ENCODE results near the gene ZNF407.

The ZNF407 gene

DNA sequence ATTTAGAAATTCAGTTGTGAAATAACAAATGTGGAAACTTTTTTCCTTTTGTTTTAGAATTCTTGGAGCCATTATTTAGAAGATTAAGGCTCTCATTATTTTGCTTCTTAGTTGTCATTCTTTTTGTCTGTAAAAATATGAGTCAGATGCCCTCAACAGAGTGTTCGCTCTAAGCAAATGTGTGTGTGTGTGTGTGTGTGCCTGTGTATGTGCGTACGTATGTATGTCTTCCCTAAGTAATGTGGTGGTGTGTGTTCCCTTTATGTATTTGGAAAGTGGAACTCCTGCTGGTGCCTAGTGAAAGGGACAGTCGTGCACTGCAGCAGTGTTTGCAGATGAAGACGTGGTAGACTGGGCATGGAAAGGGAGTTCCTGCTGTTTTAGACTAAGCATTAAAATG lies 27.5 kb downstream of the ZNF407 start:
- DNase-seq (ENCODE audit: low read depth in 2 of 2): no peak

DNA sequence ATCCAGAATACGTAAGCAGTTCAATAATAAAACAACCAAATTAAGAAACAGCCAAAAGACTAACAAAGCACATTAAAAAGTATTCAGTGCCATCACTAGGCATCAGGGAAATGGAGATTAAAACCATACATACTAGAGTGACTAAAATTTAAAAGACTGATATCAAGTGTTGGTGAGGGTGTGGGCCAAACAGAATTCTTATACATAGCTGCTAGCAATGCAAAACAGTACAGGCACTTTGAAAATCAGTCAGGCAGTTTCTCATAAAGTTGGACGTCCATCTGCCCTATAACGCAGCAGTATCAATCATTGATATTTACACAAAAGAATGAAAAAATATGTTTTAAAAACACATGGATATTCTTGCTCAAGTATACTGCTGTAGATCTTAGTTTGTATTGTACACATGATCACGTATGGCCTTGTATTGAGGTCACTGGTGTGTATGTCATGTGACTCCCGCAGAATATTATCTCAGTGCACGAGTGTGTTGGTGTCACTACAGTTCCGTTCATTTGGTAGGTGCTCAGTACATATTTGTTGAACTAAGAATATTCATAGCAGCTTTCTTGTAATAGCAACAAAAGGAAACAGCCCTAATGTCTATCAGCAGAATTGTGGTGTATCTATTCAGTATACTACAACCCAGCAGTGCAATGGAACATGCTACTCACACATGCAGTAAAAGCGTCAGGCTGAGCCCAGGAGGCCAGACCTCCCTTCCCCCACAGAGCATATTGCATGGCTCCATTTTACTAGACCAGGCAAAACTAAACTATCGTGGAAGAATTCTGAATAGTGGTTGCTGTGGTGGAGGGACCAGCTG lies 28.6 kb downstream of the ZNF407 start:
- no peak for DNase-seq (ENCODE audit: low read depth in 2 of 2)

DNA sequence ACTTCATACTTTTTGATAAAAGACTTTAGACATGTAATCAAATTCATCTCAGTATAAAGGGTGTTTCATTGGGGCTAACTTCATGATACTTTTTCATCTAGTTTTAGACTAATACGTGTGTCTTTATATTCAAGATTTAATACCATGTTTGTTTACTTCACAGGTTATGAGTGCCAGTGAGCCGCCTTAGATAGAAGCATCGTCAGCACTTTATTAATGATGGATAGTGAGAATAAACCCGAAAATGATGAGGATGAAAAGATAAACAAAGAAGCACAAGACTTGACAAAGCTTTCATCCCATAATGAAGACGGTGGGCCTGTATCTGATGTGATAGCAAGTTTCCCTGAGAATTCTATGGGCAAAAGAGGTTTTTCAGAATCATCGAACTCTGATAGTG lies 33.1 kb downstream of the ZNF407 start:
- no peak for DNase-seq (ENCODE audit: low read depth in 2 of 2)

DNA sequence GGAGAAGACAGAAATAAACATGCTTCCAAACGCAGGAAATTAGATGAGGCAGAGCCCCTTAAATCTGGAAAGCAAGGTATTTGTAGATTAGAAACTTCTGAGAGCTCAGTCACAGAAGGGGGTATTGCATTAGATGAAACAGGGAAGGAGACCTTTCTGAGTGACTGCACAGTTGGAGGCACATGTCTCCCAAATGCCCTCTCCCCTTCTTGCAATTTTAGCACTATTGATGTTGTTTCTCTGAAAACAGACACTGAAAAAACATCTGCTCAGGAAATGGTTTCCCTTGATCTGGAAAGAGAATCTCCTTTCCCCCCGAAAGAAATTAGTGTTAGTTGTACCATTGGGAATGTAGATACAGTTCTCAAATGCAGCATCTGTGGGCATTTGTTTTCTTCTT lies 33.5 kb downstream of the ZNF407 start:
- no peak for DNase-seq (ENCODE audit: low read depth in 2 of 2)

DNA sequence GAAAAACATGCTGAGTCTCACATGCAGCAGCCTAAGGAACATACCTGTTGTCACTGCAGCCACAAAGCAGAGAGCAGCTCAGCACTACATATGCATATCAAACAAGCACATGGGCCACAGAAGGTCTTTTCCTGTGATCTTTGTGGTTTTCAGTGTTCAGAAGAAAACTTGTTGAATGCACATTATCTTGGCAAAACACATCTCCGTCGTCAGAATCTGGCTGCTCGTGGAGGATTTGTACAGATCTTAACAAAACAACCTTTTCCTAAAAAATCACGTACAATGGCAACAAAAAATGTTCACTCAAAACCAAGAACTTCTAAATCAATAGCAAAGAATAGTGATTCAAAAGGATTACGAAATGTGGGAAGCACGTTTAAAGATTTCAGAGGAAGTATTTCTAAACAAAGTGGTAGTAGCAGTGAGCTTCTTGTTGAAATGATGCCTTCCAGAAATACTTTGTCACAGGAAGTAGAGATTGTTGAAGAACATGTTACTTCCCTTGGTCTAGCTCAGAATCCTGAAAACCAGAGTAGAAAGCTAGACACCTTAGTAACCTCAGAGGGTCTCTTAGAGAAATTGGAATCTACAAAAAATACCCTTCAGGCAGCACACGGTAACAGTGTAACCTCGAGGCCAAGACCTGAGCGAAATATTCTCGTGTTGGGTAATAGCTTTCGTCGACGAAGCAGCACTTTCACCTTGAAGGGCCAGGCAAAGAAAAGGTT lies 34.1 kb downstream of the ZNF407 start:
- no peak for DNase-seq (ENCODE audit: low read depth in 2 of 2)

DNA sequence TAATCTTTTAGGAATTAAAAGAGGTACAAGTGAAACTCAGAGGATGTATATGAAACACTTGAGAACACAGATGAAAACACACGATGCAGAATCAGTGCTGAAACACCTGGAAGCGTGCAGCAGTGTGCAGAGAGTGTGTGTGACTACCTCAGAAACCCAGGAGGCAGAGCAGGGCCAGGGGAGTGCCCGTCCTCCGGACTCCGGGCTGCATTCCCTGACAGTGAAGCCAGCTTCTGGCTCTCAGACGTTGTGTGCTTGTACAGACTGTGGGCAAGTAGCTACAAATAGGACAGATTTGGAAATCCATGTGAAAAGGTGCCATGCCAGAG lies 34.6 kb downstream of the ZNF407 start:
- DNase-seq (ENCODE audit: low read depth in 2 of 2): no peak

DNA sequence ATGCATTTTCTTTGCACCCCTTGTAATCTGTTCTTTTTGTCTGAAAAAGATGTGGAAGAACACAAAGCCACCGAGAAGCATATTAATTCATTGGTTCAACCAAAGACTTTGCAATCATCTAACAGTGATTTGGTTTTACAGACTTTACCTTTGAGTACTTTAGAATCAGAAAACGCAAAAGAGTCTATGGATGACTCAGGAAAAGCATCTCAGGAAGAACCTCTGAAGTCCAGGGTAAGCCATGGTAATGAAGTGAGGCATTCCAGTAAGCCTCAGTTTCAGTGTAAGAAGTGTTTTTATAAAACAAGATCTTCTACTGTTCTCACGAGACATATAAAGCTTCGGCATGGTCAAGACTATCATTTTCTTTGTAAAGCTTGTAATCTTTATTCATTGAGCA lies 35.2 kb downstream of the ZNF407 start:
- DNase-seq (ENCODE audit: low read depth in 2 of 2): no peak

DNA sequence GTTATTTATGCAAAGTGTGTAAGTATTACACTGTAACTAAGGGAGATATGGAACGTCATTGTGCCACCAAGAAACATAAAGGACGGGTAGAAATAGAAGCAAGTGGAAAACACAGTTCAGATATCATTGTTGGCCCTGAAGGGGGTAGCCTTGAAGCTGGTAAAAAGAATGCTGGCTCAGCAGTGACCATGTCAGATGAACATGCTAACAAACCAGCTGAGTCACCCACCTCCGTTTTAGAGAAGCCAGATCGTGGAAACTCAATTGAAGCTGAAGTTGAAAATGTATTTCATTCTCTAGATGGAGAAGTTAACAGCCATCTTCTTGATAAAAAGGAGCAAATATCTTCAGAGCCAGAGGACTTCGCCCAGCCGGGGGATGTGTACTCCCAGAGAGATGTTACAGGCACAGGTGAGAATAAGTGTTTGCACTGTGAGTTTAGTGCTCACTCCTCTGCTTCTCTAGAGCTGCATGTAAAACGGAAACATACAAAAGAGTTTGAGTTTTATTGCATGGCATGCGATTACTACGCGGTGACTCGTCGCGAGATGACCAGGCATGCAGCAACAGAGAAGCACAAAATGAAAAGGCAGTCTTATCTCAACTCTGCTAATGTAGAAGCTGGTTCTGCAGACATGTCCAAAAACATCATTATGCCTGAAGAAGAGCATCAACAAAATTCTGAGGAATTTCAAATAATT lies 36.1 kb downstream of the ZNF407 start:
- DNase-seq (ENCODE audit: low read depth in 2 of 2): no peak

DNA sequence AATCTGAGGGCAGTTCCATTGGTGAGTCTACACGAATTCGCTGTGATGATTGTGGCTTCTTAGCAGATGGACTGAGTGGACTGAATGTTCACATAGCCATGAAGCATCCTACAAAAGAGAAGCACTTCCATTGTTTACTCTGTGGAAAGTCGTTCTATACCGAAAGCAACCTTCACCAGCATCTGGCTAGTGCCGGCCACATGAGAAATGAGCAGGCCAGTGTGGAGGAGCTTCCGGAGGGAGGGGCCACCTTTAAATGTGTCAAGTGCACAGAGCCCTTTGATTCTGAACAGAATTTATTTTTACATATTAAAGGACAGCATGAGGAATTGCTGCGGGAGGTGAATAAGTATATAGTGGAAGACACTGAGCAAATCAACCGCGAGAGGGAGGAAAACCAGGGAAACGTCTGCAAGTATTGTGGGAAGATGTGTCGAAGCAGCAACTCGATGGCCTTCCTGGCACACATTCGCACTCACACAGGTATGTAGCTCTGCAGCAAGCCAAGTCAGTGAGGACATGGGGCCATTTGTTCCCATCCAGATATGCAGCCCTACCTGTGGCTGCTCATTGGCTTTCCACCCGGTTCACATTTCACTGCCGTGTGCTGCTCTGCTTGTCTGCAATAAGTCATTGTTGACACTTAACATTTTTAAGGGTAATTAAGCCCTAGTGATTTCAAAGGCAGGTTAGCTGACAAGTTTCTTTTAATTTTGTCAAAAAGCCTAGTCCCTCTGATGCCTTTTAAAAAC lies 37.7 kb downstream of the ZNF407 start:
- DNase-seq (ENCODE audit: low read depth in 2 of 2): no peak

DNA sequence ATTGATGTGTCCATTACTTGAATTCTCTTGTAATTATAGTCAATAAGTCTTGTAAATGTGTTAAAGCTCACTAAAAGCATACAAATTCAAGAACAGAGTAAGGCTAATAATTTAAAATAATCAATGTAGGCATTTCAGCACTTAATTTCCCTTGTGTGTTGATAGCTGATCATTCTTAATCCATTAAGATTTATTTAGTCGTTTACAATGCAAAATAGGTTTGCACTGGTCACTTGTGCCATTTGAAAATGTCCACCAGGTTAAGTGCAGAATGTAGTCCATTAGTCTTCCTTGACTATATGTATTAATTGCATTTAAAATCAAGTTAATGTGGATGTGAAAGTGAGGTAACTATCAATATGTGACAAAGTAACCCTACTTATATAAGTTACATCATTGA lies 39.4 kb downstream of the ZNF407 start:
- DNase-seq (ENCODE audit: low read depth in 2 of 2): no peak

DNA sequence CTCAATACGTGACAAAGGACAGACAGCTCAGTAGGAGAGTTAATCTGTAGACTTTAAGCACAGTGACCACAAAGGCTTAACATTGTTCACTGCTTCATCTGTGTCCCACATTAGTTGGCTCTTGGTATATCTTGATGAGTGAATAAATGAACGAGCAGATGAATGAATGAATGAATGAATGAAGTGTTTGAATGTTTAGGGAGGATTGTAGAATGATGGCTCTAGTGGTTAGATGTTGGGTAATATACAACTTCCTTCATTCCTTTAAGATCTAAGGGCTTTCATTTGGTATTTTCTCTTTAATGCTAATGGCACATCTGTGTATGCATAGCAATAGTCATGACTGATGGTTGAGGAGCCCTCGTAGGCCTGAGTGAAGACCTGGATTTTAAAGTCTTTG lies 40.5 kb downstream of the ZNF407 start:
- no peak for DNase-seq (ENCODE audit: low read depth in 2 of 2)

DNA sequence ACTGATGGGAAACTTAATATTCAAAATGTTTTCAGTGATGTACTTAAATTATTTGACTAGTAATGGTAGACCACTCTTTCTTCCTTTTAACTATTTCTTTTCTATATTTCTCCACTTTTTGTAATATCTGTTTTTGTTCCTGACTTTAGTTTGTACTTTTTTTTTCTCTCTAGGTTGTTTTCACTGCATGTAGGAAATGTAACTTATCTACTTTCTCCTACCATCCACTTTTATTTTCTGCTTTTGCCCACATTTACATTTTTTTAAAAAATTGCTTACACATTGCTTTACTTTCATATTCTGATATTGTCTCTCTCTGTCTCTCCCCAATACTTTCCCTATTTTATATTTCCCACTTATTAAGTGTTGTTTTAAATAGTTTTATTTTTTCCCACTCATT lies 47.0 kb downstream of the ZNF407 start:
- DNase-seq (ENCODE audit: low read depth in 2 of 2): no peak

DNA sequence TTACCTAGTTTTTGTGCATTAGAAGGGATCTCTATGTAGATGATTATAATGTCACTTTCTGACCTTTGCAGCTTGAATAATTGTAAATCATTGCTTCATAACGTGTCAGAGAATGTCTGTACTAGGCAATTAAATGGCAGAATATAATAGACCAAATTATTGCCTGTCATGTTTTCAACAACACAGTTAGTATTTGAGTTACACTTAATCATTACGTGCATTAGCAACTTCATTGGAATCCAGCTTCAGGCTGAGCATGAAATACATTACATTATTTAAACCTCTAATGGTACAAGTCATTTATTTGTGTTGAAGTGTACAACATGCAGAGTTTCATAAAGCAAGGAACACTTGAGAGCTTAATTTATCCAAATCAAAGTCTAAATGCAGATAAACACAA lies 48.0 kb downstream of the ZNF407 start:
- no peak for DNase-seq (ENCODE audit: low read depth in 2 of 2)

DNA sequence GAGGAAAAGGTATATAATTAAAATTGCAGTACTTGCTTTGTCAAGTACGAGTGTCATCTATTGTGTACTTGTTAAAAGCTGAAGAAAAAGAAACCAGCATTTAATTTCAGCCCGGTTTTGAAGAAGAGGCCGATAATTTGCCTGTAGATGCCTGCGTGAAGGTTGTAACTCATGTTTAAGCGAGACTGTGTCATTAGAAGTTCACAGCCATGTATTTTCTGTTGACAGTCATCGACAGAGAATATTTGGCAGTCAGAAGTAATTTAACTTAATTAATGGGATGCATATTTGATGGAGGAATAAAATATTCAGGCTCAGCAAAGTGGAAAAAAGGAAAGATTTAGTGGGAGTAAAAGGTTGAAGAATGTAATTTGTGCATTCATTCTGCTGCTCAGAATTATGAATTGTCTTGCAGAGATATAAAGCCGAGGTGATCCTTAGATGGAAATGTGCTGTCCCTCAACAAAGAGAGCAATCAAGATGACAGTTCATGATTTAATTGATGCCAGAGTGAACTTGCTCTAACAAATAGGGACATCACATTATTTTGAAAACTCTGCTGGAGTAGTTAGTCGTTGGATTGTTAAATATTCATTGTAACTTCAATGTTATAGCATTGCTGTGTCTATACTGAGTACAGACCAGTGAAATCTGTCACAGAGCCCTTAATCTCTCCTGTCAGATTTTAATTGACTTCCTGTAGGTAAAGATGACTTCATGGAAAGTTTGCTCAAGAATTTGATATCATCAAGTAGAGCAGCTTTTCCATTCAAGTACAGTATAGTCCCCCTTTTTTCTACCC lies 53.9 kb downstream of the ZNF407 start:
- DNase-seq (ENCODE audit: low read depth in 2 of 2): no peak

DNA sequence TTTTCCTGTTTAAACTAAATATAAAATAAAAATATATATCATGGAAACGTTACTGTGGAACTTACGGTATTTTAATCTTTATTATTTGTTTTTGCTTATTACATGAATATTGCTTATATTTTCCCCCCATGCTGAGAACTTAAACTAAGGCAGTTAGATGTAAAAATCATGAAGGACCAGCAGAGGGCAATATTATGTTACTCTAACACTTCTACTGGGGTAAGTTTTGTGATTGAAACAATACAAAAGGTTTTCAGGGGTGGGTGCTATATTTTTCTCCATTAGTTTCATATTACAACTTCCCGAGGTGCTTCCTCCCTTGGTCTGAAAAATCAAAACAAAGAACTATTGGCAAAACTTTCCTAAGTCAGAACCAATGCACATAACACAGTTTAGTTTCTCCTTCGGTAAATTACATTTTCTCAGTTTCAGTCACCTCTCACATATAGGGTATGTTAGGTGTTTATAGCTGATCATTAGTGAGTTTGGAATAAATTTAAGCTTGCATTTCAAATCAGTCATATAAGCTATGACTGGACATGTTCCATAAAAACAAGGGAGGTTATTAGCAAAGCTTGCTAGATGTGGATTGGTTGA lies 54.8 kb downstream of the ZNF407 start:
- DNase-seq (ENCODE audit: low read depth in 2 of 2): no peak

DNA sequence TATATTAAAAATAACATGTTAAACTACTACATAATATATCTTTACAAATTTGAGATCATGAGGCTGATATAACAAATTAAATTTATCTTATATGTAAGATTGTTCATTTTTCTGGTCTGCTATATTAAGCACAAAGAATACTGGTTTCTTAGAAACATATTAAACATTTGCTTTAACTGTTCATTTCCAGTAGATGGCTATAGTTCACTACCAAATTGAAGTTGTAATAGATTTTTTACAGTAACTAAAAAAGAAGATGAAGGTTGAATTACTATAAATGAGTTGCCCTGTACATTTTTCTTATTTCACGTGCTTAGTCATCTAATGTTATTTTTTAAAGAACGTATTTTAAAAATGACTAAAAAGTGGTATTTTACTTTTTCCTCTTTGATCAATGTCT lies 57.0 kb downstream of the ZNF407 start:
- DNase-seq (ENCODE audit: low read depth in 2 of 2): no peak

DNA sequence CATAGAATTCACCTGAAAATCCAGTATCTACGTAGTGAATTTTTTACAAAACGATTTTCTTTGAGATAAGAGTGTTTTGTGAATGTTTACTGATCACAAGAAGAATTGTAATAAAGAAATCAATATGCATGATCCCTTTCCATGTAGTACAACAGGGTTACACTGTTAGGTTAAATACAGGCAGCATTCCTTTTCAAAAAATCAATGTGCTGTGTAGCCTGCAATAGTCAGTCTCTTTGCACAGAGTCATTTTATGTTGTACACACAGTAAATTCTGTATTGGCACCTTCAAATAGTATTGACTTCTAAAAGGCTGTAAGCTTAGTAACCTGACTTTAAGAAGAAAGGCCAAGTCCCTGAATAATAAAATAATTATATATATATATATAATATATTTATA lies 63.3 kb downstream of the ZNF407 start:
- DNase-seq (ENCODE audit: low read depth in 2 of 2): no peak

DNA sequence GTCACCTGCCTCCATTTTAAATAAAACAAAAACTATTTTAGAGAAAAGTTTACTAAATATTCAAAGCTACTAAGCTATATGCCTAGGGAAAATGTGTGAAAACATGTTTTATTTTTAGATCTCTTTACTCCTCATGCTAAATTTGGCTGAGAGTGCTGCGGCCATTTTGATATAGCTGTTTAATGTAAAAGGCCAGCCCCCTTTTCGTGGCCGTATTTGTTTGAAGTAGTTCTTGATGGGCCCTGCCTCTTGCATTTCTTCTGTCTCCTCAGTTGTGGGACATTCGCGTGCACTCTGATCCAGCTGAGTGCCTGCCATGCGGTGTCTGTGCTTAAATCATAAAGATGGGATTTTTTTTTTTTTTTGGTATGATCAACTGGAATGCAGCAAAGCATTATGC lies 64.0 kb downstream of the ZNF407 start:
- DNase-seq (ENCODE audit: low read depth in 2 of 2): no peak

DNA sequence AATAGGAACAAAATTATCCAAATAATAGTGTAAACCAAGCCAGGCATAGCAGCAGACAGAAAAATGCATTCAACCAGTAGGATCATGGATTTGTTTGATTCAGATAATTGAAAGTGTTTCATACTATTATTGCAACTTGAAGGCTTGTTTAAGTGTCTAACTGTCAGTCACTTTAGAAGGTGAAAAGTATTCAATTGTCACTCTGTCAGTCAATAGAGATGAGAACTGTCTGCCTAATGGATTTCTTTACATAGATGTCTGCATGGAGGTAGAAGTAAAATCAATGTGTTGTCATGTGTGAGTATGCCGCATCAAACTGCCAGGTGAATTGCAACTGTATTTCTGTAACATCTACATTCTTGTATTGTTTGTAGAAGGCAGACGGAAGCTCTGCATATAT lies 65.0 kb downstream of the ZNF407 start:
- DNase-seq (ENCODE audit: low read depth in 2 of 2): no peak

DNA sequence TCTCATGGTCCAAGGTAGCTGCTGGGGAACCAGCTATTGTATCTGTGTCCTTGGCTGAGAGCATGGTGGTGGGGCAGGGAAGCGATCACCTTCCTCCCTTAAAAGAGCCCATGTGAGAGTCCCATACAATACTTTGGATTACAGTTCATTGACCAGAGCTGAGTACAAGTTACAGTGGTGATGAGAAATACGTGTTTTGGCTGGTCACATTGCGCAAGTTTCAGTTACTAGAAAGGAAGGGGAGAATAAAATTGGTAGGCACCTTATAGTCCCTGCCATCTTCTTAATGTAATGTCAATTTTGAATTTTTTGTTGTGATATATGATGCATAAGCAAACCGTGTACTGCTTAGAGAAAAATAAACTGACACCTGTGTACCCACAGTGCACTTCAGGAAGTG lies 67.7 kb downstream of the ZNF407 start:
- DNase-seq (ENCODE audit: low read depth in 2 of 2): no peak

DNA sequence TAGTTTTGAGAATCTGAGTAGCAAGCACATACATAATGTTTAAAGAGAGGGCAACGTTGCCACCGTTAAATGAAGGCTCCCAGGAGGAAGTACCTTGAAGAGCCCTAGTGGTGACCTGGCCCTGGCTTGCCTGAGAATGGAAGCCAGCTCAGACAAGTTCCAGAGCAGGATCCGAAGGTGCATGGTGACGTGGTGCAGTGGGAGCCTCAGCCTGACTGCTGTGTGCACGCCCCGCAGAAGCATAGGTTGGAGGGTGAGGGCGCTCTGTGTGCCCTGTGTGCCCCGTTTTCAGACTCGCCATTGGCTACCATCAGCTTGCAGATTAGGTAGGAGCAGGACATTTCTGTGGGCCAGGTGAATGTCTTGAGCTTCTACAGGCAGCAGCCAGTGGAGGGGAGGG lies 68.2 kb downstream of the ZNF407 start:
- no peak for DNase-seq (ENCODE audit: low read depth in 2 of 2)

Measured in stimulated activated CD8-positive, alpha-beta memory T cell treated with anti-CD3 and anti-CD28 coated beads, Interleukin-15, amount 100 ng/mL, for 48 hours (primary cell).